Measurements from ENCODE around the gene MPHOSPH8. TPM values are rescaled to one million over a fixed set of nuclear protein-coding genes. Genes with fewer than 3 reads are reported as not detected.
A peak's percentile ranks its signal among the peaks of the same experiment; 100 is the strongest.

Gene MPHOSPH8
- polyA plus RNA-seq, 3 donors = 2.1 to 13.5 (median 5.3) TPM

GRCh38 chr13:19663416-19663979, 30.0 kb downstream of the MPHOSPH8 start:
- intact Hi-C loops (cut with micrococcal nuclease) = no loop called here
- WGBS (ENCODE audit: insufficient coverage) = 90% methylated on average over 13 of the region's 13 CpGs
- DNase-seq = no peak
- Histone ChIP-seq H3K27me3 (ENCODE audit: control insufficient read depth in 2 of 2, insufficient read depth in 2 of 2, low read length in 2 of 2) (no peaks in the 10 kb centered on the region), H3K9ac (ENCODE audit: insufficient read depth, low read length, poor library complexity, severe bottlenecking) (no peak overlapping the region), H3K36me3 (replicated peaks in 1 of 2; ENCODE audit: control insufficient read depth in 1 of 2, insufficient read depth in 2 of 2, low read length in 2 of 2) (peaks cover 89 to 99% of the 10 kb centered on the region in 2 donors), H3K4me2 (replicated peaks; ENCODE audit: extremely low read depth, low read length, poor library complexity, severe bottlenecking) (no peak overlapping the region), H4K20me1 (ENCODE audit: insufficient read depth, low read length) (peaks cover 5% of the 10 kb centered on the region), H3K79me2 (ENCODE audit: insufficient read depth, low read length) (no peaks in the 10 kb centered on the region), H3K9me3 (replicated peaks in 1 of 2; ENCODE audit: control insufficient read depth in 1 of 2, insufficient read depth in 1 of 2, low read length in 2 of 2) (no peaks in the 10 kb centered on the region), H3K4me1 (ENCODE audit: control insufficient read depth in 1 of 2, insufficient read depth in 2 of 2, low read length in 2 of 2) (no peaks in the 10 kb centered on the region), H3K27ac (ENCODE audit: low read depth in 1 of 2, low read length in 2 of 2) (no peak overlapping the region), H2AFZ (ENCODE audit: insufficient read depth, low read depth, low read length, poor library complexity, severe bottlenecking) (no peak overlapping the region), H3K4me3 (replicated peaks in 1 of 3; ENCODE audit: low read depth in 2 of 3, low read length in 3 of 3) (no peak overlapping the region)
- H3K9me3 Mint-ChIP-seq = no peaks in the 10 kb centered on the region
- TF ChIP-seq CTCF (IDR thresholded peaks at IDR 0.05) = no peak
- H3K4me3 Mint-ChIP-seq = no peak overlapping the region
- H3K27ac Mint-ChIP-seq = peak overlapping the region in 5 of 7 donors; percentile 24 to 85 (median 54)
- peaks cover 79 to 95% of the 10 kb centered on the region in 2 donors for H3K36me3 Mint-ChIP-seq
- no peaks in the 10 kb centered on the region for H3K4me1 Mint-ChIP-seq
- H3K27me3 Mint-ChIP-seq (ENCODE audit: low read depth in 3 of 3) = no peaks in the 10 kb centered on the region

- Mint-ChIP-seq H3K4me3 (no peak overlapping the region), H3K4me1 (no peaks in the 10 kb centered on the region), H3K9me3 (no peaks in the 10 kb centered on the region), H3K27ac (peak overlapping the region in 3 of 7 donors; percentile 8 to 56 (median 10)), H3K36me3 (peaks cover 80 to 97% of the 10 kb centered on the region in 2 donors), H3K27me3 (ENCODE audit: low read depth in 3 of 3) (no peaks in the 10 kb centered on the region)
- H3K4me1 ChIP-seq (ENCODE audit: control insufficient read depth in 1 of 2, insufficient read depth in 2 of 2, low read length in 2 of 2) = no peaks in the 10 kb centered on the region
- H3K27me3 ChIP-seq (ENCODE audit: control insufficient read depth in 2 of 2, insufficient read depth in 2 of 2, low read length in 2 of 2) = no peaks in the 10 kb centered on the region
- peaks cover 5% of the 10 kb centered on the region for H4K20me1 ChIP-seq (ENCODE audit: insufficient read depth, low read length)
- no peaks in the 10 kb centered on the region for H3K79me2 ChIP-seq (ENCODE audit: insufficient read depth, low read length)
- no peak for DNase-seq
- peaks cover 89 to 99% of the 10 kb centered on the region in 2 donors for H3K36me3 ChIP-seq (replicated peaks in 1 of 2; ENCODE audit: control insufficient read depth in 1 of 2, insufficient read depth in 2 of 2, low read length in 2 of 2)
- 78% methylated on average over 10 of the region's 14 CpGs for WGBS (ENCODE audit: insufficient coverage)
- H2AFZ ChIP-seq (ENCODE audit: insufficient read depth, low read depth, low read length, poor library complexity, severe bottlenecking) = no peak overlapping the region
- intact Hi-C loops (cut with micrococcal nuclease) = no loop called here
- H3K9ac ChIP-seq (ENCODE audit: insufficient read depth, low read length, poor library complexity, severe bottlenecking) = no peak overlapping the region
- H3K9me3 ChIP-seq (replicated peaks in 1 of 2; ENCODE audit: control insufficient read depth in 1 of 2, insufficient read depth in 1 of 2, low read length in 2 of 2) = no peaks in the 10 kb centered on the region
- no peak overlapping the region for H3K4me3 ChIP-seq (replicated peaks in 1 of 3; ENCODE audit: low read depth in 2 of 3, low read length in 3 of 3)
- H3K4me2 ChIP-seq (replicated peaks; ENCODE audit: extremely low read depth, low read length, poor library complexity, severe bottlenecking) = no peak overlapping the region
- TF ChIP-seq CTCF (IDR thresholded peaks at IDR 0.05) = no peak
- no peak overlapping the region for H3K27ac ChIP-seq (ENCODE audit: low read depth in 1 of 2, low read length in 2 of 2)
Measured at GRCh38 chr13:19664481-19665230, 31.2 kb downstream of the MPHOSPH8 start.

Measured in CD14-positive monocyte (primary cell).